T-helper 17 cell (primary cell): ENCODE measurements around the gene ZNF169. TPM values are rescaled to one million over a fixed set of nuclear protein-coding genes. Genes with fewer than 3 reads are reported as not detected.
"Not testable (repeated sequence)": the region's sequence is repeated elsewhere in the genome, so short reads cannot be mapped to it uniquely, and the experiment has no call there.

Experiments
- ATAC-seq: fragments of 150-1000 bp; cut with Tn5 transposase; 2 replicates; pipeline ENCODE4 v1.10.0; 2021; ENCODE audit warnings: mild to moderate bottlenecking, moderate library complexity
- DNase-seq, 3 donors: peaks; one replicate each; pipeline versions ENCODE4 v3.0.0 to v3.0.0-alpha.2; 2020 to 2021
- H3K9me3 ChIP-seq: one replicate; pipeline ENCODE4 v1.7.0; 2013; ENCODE audit warnings: low read length, mild to moderate bottlenecking; ENCODE audit not compliant: control insufficient read depth, poor library complexity, severe bottlenecking
- H3K27ac Mint-ChIP-seq: one replicate; pipeline ENCODE4 v1.8.0; 2022; ENCODE audit warnings: mild to moderate bottlenecking, moderate library complexity, mixed read lengths
- H3K27me3 Mint-ChIP-seq: one replicate; pipeline ENCODE4 v1.8.0; 2022; ENCODE audit warnings: mixed read lengths
- H3K36me3 Mint-ChIP-seq: one replicate; pipeline ENCODE4 v1.8.0; 2022; ENCODE audit warnings: low read depth, mixed read lengths
- H3K4me1 Mint-ChIP-seq: one replicate; pipeline ENCODE4 v1.8.0; 2022; ENCODE audit warnings: mild to moderate bottlenecking, mixed read lengths
- H3K4me3 Mint-ChIP-seq: one replicate; pipeline ENCODE4 v1.8.0; 2022; ENCODE audit warnings: mild to moderate bottlenecking, moderate library complexity, mixed read lengths
- total RNA-seq, 4 donors: library from RNA in 2 of 4; stranded (reverse) in 2 of 4; gene quantifications; one replicate each; pipeline ENCODE4 v1.2.3 and lab custom pipeline; 2022 to 2026

Gene ZNF169
- total RNA-seq (1 to 10 TPM; 3.4 to 5.3 TPM), total RNA-seq (lab: John Stamatoyannopoulos, UW) (6.7 to 13.3 reads per million in 2 donors)

GRCh38 chr9:94259077-94259862 lies at the start of gene ZNF169:
Gene ZNF169 (plus strand): TSS chr9:94259298. CDS start chr9:94278813, 19,515 bp downstream.
- Mint-ChIP-seq H3K27ac (peak within 1 kb of the TSS; percentile 97), H3K4me1 (peaks cover 30% of the 10 kb centered on the region), H3K4me3 (peak within 1 kb of the TSS; percentile 99), H3K27me3 (peaks cover 9% of the 10 kb centered on the region), H3K36me3 (peaks cover 5% of the 10 kb centered on the region)
- ATAC-seq (peak; percentile 100), DNase-seq (peak; percentile 73 to 76 (median 76))
- no peaks in the 10 kb centered on the region for H3K9me3 ChIP-seq

GRCh38 chr9:94210616-94211603 lies 48.2 kb upstream of the ZNF169 start:
- Mint-ChIP-seq H3K4me1 (peaks cover 4% of the 10 kb centered on the region), H3K27ac (no peak overlapping the region), H3K36me3 (peaks cover 2% of the 10 kb centered on the region), H3K27me3 (peaks cover 12% of the 10 kb centered on the region), H3K4me3 (no peak overlapping the region)
- ATAC-seq (no peak), DNase-seq (no peak)
- no peaks in the 10 kb centered on the region for H3K9me3 ChIP-seq

GRCh38 chr9:94212091-94212490 lies 47.0 kb upstream of the ZNF169 start:
- Mint-ChIP-seq H3K4me3 (no peak overlapping the region), H3K36me3 (peaks cover 2% of the 10 kb centered on the region), H3K4me1 (peaks cover 4% of the 10 kb centered on the region), H3K27ac (no peak overlapping the region), H3K27me3 (peaks cover 19% of the 10 kb centered on the region)
- DNase-seq = no peak
- ATAC-seq = no peak
- H3K9me3 ChIP-seq = no peaks in the 10 kb centered on the region

- DNase-seq (no peak), ATAC-seq (no peak)
- no peaks in the 10 kb centered on the region for H3K9me3 ChIP-seq
- peaks cover 2% of the 10 kb centered on the region for H3K36me3 Mint-ChIP-seq
- H3K4me3 Mint-ChIP-seq = no peak overlapping the region
- peaks cover 4% of the 10 kb centered on the region for H3K4me1 Mint-ChIP-seq
- H3K27me3 Mint-ChIP-seq = peaks cover 22% of the 10 kb centered on the region
- H3K27ac Mint-ChIP-seq = no peak overlapping the region
Measured at GRCh38 chr9:94212531-94212930, 46.6 kb upstream of the ZNF169 start.

- H3K4me1 Mint-ChIP-seq = peaks cover 4% of the 10 kb centered on the region
- peaks cover 33% of the 10 kb centered on the region for H3K27me3 Mint-ChIP-seq
- peak; percentile 98 for ATAC-seq
- H3K4me3 Mint-ChIP-seq = peak overlapping the region; percentile 75
- no peak overlapping the region for H3K27ac Mint-ChIP-seq
- H3K9me3 ChIP-seq = no peaks in the 10 kb centered on the region
- peaks cover 4% of the 10 kb centered on the region for H3K36me3 Mint-ChIP-seq
- peak; percentile 44 to 60 (median 50) for DNase-seq
Measured at GRCh38 chr9:94213511-94214124, 45.5 kb upstream of the ZNF169 start.

- Mint-ChIP-seq H3K36me3 (peaks cover 2% of the 10 kb centered on the region), H3K27me3 (peaks cover 14% of the 10 kb centered on the region), H3K27ac (no peak overlapping the region), H3K4me3 (no peak overlapping the region), H3K4me1 (no peaks in the 10 kb centered on the region)
- H3K9me3 ChIP-seq = no peaks in the 10 kb centered on the region
- ATAC-seq (no peak), DNase-seq (no peak)
Measured at GRCh38 chr9:94222870-94223269, 36.2 kb upstream of the ZNF169 start.

- H3K36me3 Mint-ChIP-seq, DNase-seq, H3K27me3 Mint-ChIP-seq, H3K4me1 Mint-ChIP-seq, ATAC-seq, H3K9me3 ChIP-seq, H3K4me3 Mint-ChIP-seq, H3K27ac Mint-ChIP-seq: not testable (repeated sequence)
Measured at GRCh38 chr9:94225413-94225812, 33.7 kb upstream of the ZNF169 start.

- no peak for DNase-seq
- H3K9me3 ChIP-seq = no peaks in the 10 kb centered on the region
- Mint-ChIP-seq H3K27ac (no peak overlapping the region), H3K36me3 (no peaks in the 10 kb centered on the region), H3K4me1 (no peaks in the 10 kb centered on the region), H3K27me3 (peaks cover 21% of the 10 kb centered on the region), H3K4me3 (no peak overlapping the region)
- ATAC-seq = no peak
Measured at GRCh38 chr9:94228616-94229015, 30.5 kb upstream of the ZNF169 start.

- Mint-ChIP-seq H3K36me3 (no peaks in the 10 kb centered on the region), H3K27ac (no peak overlapping the region), H3K4me1 (no peaks in the 10 kb centered on the region), H3K4me3 (no peak overlapping the region), H3K27me3 (peaks cover 29% of the 10 kb centered on the region)
- no peaks in the 10 kb centered on the region for H3K9me3 ChIP-seq
- DNase-seq (no peak), ATAC-seq (no peak)
Measured at GRCh38 chr9:94232428-94232827, 26.7 kb upstream of the ZNF169 start.

- H3K36me3 Mint-ChIP-seq, ATAC-seq, H3K9me3 ChIP-seq, H3K4me1 Mint-ChIP-seq, DNase-seq, H3K4me3 Mint-ChIP-seq, H3K27ac Mint-ChIP-seq, H3K27me3 Mint-ChIP-seq: not testable (repeated sequence)
Measured at GRCh38 chr9:94241098-94241497, 18.0 kb upstream of the ZNF169 start.

- Mint-ChIP-seq H3K4me3 (no peak overlapping the region), H3K27ac (no peak overlapping the region), H3K27me3 (peaks cover 10% of the 10 kb centered on the region), H3K4me1 (peaks cover 10% of the 10 kb centered on the region), H3K36me3 (no peaks in the 10 kb centered on the region)
- DNase-seq (no peak), ATAC-seq (no peak)
- no peaks in the 10 kb centered on the region for H3K9me3 ChIP-seq
Measured at GRCh38 chr9:94245651-94246050, 13.4 kb upstream of the ZNF169 start.

GRCh38 chr9:94250456-94250855 lies 8.6 kb upstream of the ZNF169 start:
- no peak for DNase-seq
- peak; percentile 48 for ATAC-seq
- Mint-ChIP-seq H3K4me3 (peak overlapping the region; percentile 61), H3K27ac (peak overlapping the region; percentile 74), H3K27me3 (no peaks in the 10 kb centered on the region), H3K36me3 (no peaks in the 10 kb centered on the region), H3K4me1 (peaks cover 15% of the 10 kb centered on the region)
- no peaks in the 10 kb centered on the region for H3K9me3 ChIP-seq

GRCh38 chr9:94256007-94256406 lies 3.1 kb upstream of the ZNF169 start:
- Mint-ChIP-seq H3K36me3 (peaks cover 5% of the 10 kb centered on the region), H3K27me3 (peaks cover 9% of the 10 kb centered on the region), H3K4me3 (no peak overlapping the region)

More at GRCh38 chr9:94256007-94256406, 3.1 kb upstream of the ZNF169 start:
- H3K9me3 ChIP-seq = no peaks in the 10 kb centered on the region
- DNase-seq (no peak), ATAC-seq (no peak)
- H3K4me1 Mint-ChIP-seq = peaks cover 16% of the 10 kb centered on the region
- no peak overlapping the region for H3K27ac Mint-ChIP-seq
